ENCODE results near the gene IRS2. TPM values are rescaled to one million over a fixed set of nuclear protein-coding genes. Genes with fewer than 3 reads are reported as not detected.

Gene IRS2
- total and polyA plus RNA-seq, 4 donors, result 4.0 to 9.1 (median 6.7) TPM

DNA sequence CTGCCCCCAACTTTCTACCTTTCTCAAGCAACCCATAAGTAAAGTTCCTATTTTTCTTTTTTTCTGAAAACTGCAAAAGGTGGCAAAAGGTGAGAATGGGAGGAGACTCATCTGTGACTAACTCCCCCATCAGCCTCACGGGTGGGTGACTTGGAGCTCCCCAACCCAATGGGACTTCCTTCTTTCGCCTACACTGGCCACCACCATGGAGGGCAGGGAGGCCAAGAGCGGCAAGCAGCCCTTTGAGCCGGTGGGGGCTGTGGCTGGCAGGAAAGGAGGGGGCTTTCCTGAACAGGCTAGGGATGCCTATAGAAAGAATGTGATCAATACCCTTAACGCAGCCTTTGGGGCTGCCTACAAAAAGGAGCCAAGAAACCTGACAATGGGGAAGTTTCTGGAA, 16.5 kb downstream of the IRS2 start:
- Histone ChIP-seq H3K4me1 (ENCODE audit: control insufficient read depth in 4 of 4, insufficient read depth in 4 of 4, low read length in 3 of 4) (peaks cover 0 to 25% (median 5%) of the 10 kb centered on the region in 4 donors), H3K27me3 (ENCODE audit: control insufficient read depth in 4 of 4, insufficient read depth in 4 of 4, low read length in 3 of 4) (no peaks in the 10 kb centered on the region), H3K9me3 (ENCODE audit: control insufficient read depth in 4 of 4, low read length in 3 of 4) (no peaks in the 10 kb centered on the region), H3K27ac (ENCODE audit: low read depth in 1 of 2, low read length in 2 of 2) (no peak overlapping the region), H3K4me3 (ENCODE audit: low read depth in 1 of 3, low read length in 3 of 3) (no peak overlapping the region), H3K36me3 (ENCODE audit: control insufficient read depth in 4 of 4, insufficient read depth in 3 of 4, low read depth in 1 of 4, low read length in 3 of 4) (peaks cover 2 to 26% (median 16%) of the 10 kb centered on the region in 4 donors), H3K9ac (ENCODE audit: low read depth in 1 of 2, low read length in 2 of 2) (no peak overlapping the region)
- DNase-seq (ENCODE audit: low spot score), result no peak
- 90% methylated on average over 5 of the region's 5 CpGs for WGBS
- TF ChIP-seq RAD21 (IDR thresholded peaks at IDR 0.05) (no peak), EGR1 (IDR thresholded peaks at IDR 0.05; ENCODE audit: low read depth in 2 of 2) (no peak), GABPA (IDR thresholded peaks at IDR 0.05 in 1 of 2, conservative IDR thresholded peaks at IDR 0.05 in 1 of 2) (no peak)
- TF ChIP-seq, protein P1, sequence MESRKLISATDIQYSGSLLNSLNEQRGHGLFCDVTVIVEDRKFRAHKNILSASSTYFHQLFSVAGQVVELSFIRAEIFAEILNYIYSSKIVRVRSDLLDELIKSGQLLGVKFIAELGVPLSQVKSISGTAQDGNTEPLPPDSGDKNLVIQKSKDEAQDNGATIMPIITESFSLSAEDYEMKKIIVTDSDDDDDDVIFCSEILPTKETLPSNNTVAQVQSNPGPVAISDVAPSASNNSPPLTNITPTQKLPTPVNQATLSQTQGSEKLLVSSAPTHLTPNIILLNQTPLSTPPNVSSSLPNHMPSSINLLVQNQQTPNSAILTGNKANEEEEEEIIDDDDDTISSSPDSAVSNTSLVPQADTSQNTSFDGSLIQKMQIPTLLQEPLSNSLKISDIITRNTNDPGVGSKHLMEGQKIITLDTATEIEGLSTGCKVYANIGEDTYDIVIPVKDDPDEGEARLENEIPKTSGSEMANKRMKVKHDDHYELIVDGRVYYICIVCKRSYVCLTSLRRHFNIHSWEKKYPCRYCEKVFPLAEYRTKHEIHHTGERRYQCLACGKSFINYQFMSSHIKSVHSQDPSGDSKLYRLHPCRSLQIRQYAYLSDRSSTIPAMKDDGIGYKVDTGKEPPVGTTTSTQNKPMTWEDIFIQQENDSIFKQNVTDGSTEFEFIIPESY (IDR thresholded peaks at IDR 0.05), result no peak

DNA sequence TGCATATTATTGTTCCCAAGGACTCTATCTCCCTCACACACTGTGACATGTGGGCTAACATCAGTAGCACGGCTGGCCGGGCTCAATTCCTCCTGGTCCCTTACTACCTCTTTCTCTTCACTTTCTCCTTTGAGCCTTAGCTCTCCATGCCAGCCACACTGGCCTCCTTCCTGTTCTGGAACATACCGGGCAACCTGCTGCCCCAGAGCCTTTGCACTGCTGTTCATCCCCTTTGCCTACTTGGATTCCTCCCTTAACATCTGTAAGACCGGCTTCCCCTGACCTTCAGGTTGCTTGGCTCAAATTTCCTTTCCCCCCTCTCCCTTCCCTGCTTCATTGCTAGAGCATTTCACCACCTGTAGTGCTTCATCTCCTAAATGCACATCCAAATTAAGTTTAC, 17.1 kb downstream of the IRS2 start:
- no peaks in the 10 kb centered on the region for H3K27me3 ChIP-seq (ENCODE audit: control insufficient read depth in 4 of 4, insufficient read depth in 4 of 4, low read length in 3 of 4)
- H3K36me3 ChIP-seq (ENCODE audit: control insufficient read depth in 4 of 4, insufficient read depth in 3 of 4, low read depth in 1 of 4, low read length in 3 of 4), result peaks cover 2 to 23% (median 12%) of the 10 kb centered on the region in 4 donors
- DNase-seq (ENCODE audit: low spot score), result no peak
- no peak for TF ChIP-seq YY1 (IDR thresholded peaks at IDR 0.05)
- TF ChIP-seq, protein P2, sequence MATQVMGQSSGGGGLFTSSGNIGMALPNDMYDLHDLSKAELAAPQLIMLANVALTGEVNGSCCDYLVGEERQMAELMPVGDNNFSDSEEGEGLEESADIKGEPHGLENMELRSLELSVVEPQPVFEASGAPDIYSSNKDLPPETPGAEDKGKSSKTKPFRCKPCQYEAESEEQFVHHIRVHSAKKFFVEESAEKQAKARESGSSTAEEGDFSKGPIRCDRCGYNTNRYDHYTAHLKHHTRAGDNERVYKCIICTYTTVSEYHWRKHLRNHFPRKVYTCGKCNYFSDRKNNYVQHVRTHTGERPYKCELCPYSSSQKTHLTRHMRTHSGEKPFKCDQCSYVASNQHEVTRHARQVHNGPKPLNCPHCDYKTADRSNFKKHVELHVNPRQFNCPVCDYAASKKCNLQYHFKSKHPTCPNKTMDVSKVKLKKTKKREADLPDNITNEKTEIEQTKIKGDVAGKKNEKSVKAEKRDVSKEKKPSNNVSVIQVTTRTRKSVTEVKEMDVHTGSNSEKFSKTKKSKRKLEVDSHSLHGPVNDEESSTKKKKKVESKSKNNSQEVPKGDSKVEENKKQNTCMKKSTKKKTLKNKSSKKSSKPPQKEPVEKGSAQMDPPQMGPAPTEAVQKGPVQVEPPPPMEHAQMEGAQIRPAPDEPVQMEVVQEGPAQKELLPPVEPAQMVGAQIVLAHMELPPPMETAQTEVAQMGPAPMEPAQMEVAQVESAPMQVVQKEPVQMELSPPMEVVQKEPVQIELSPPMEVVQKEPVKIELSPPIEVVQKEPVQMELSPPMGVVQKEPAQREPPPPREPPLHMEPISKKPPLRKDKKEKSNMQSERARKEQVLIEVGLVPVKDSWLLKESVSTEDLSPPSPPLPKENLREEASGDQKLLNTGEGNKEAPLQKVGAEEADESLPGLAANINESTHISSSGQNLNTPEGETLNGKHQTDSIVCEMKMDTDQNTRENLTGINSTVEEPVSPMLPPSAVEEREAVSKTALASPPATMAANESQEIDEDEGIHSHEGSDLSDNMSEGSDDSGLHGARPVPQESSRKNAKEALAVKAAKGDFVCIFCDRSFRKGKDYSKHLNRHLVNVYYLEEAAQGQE (IDR thresholded peaks at IDR 0.05), result no peak
- no peak for TF ChIP-seq EGR1 (IDR thresholded peaks at IDR 0.05; ENCODE audit: low read depth in 2 of 2)
- TF ChIP-seq SP1 (IDR thresholded peaks at IDR 0.05), result no peak
- no peak for TF ChIP-seq RAD21 (IDR thresholded peaks at IDR 0.05)
- TF ChIP-seq, protein P3, sequence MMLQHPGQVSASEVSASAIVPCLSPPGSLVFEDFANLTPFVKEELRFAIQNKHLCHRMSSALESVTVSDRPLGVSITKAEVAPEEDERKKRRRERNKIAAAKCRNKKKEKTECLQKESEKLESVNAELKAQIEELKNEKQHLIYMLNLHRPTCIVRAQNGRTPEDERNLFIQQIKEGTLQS (IDR thresholded peaks at IDR 0.05), result no peak
- no peak for TF ChIP-seq FOXA2 (IDR thresholded peaks at IDR 0.05)
- TF ChIP-seq, protein P4, sequence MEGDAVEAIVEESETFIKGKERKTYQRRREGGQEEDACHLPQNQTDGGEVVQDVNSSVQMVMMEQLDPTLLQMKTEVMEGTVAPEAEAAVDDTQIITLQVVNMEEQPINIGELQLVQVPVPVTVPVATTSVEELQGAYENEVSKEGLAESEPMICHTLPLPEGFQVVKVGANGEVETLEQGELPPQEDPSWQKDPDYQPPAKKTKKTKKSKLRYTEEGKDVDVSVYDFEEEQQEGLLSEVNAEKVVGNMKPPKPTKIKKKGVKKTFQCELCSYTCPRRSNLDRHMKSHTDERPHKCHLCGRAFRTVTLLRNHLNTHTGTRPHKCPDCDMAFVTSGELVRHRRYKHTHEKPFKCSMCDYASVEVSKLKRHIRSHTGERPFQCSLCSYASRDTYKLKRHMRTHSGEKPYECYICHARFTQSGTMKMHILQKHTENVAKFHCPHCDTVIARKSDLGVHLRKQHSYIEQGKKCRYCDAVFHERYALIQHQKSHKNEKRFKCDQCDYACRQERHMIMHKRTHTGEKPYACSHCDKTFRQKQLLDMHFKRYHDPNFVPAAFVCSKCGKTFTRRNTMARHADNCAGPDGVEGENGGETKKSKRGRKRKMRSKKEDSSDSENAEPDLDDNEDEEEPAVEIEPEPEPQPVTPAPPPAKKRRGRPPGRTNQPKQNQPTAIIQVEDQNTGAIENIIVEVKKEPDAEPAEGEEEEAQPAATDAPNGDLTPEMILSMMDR (IDR thresholded peaks at IDR 0.05; ENCODE audit: low read depth, low read length, missing input control), result no peak
- no peak for TF ChIP-seq HNF4A (conservative IDR thresholded peaks at IDR 0.05)
- TF ChIP-seq NR2F2 (IDR thresholded peaks at IDR 0.05), result no peak
- no peak for TF ChIP-seq TAF1 (conservative IDR thresholded peaks at IDR 0.05)
- TF ChIP-seq HNF4G (IDR thresholded peaks at IDR 0.05), result no peak
- no peak for TF ChIP-seq RXRA (IDR thresholded peaks at IDR 0.05)
- no peak for TF ChIP-seq GABPA (IDR thresholded peaks at IDR 0.05 in 1 of 2, conservative IDR thresholded peaks at IDR 0.05 in 1 of 2)
- TF ChIP-seq FOXA1 (IDR thresholded peaks at IDR 0.05), result no peak
- TF ChIP-seq, protein P5, sequence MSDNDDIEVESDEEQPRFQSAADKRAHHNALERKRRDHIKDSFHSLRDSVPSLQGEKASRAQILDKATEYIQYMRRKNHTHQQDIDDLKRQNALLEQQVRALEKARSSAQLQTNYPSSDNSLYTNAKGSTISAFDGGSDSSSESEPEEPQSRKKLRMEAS (IDR thresholded peaks at IDR 0.05), result no peak
- TF ChIP-seq, protein P1 (IDR thresholded peaks at IDR 0.05), result no peak
- TF ChIP-seq JUND (IDR thresholded peaks at IDR 0.05), result no peak
- H3K4me1 ChIP-seq (ENCODE audit: control insufficient read depth in 4 of 4, insufficient read depth in 4 of 4, low read length in 3 of 4), result peaks cover 0 to 25% (median 5%) of the 10 kb centered on the region in 4 donors
- H3K4me3 ChIP-seq (ENCODE audit: low read depth in 1 of 3, low read length in 3 of 3), result no peak overlapping the region
- no peak overlapping the region for H3K27ac ChIP-seq (ENCODE audit: low read depth in 1 of 2, low read length in 2 of 2)
- no peaks in the 10 kb centered on the region for H3K9me3 ChIP-seq (ENCODE audit: control insufficient read depth in 4 of 4, low read length in 3 of 4)
- no peak overlapping the region for H3K9ac ChIP-seq (ENCODE audit: low read depth in 1 of 2, low read length in 2 of 2)
- WGBS, result 82% methylated on average over 4 of the region's 4 CpGs
